D341Med (cell line): ENCODE measurements around the gene DUSP9.
"Not testable (repeated sequence)": the region's sequence is repeated elsewhere in the genome, so short reads cannot be mapped to it uniquely, and the experiment has no call there.

Source experiments
- DNase-seq: peaks from one replicate; pipeline ENCODE4 v3.0.0; 2012; ENCODE audit warnings: low spot score

DUSP9 gene

DNA sequence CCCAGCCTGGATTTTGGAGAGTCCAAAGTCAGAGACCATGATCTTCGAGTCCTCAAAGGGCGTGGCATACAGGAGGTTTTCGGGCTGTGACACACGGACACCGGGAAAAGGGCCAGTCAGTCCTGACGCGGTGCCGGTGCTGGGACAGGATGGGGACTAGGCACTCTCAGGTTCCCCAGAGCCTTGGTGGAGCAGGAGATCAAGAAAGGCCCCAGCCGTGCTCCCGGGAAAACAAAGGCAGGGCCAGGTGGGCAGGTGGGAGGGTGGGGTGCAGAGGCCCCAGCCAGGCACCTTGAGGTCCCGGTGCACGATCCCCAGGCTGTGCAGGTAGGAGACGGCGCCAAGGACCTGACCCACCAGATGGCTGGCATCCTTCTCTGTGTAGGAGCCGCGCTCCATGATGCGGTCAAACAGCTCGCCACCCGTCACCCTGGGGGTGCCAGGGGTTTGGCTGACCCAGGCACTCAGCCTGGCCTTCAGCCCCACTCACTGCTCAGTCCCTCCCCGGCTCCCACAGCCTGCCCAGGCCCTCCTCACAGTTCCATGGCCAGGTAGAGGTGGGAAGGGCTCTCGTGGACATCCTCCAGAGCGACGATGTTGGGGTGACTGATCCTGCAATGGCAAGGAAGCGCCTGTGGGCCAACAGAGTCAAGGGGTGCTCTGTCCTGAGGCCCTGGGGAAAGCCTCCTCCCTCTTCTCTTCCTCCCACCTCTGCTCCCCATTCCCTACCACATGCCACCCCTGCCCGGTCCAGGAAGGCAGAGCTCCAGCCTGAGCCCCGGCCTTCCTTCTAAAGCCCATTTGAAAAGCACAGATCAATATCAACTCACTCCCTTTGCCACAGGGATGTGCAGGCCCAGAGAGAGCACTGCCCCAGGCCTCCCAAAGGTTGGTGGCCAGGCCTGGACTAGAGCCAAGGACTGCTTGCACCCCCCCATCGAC lies 24.9 kb downstream of the DUSP9 start:
- no peak for DNase-seq

DNA sequence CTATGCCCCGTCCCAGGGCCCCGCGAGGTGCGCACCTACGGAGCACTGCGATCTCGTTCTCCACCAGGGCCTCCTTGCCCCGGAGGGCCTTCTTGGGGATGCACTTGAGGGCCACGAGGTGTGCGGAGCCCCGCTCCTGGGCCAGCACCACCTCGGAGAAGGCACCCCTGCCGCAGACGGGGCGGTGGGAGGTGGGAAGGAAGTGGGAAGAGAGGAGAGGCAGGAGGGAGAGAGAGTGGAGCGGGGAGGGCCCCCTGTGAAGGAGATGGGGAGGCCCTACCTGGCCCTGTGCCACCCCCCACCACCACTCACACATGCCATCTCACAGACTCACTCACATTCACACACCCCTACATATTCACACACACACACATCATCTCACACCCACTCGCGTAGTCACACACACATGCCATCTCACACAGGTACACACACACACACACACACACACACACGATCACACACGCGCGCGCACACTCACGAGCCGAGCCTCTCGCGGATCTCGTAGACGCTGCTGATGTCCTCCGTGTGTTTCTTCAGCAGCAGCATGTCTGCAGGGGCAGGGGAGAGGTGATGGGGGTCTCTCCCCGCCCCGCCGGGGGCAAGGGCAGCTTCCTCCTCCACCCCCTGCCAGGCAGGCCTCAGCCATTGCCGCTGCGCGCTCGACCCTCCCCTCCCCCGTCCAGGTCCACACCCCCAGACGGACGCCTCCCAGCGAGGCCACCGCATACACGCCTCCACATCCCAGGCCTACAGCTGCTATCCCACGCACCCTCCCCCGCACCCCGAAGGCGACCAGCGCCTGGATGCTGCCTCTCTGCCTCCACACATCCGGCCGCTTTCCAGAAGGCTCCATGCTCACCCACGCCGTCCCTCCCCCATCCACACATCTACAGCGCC lies 25.8 kb downstream of the DUSP9 start:
- DNase-seq = no peak

DNA sequence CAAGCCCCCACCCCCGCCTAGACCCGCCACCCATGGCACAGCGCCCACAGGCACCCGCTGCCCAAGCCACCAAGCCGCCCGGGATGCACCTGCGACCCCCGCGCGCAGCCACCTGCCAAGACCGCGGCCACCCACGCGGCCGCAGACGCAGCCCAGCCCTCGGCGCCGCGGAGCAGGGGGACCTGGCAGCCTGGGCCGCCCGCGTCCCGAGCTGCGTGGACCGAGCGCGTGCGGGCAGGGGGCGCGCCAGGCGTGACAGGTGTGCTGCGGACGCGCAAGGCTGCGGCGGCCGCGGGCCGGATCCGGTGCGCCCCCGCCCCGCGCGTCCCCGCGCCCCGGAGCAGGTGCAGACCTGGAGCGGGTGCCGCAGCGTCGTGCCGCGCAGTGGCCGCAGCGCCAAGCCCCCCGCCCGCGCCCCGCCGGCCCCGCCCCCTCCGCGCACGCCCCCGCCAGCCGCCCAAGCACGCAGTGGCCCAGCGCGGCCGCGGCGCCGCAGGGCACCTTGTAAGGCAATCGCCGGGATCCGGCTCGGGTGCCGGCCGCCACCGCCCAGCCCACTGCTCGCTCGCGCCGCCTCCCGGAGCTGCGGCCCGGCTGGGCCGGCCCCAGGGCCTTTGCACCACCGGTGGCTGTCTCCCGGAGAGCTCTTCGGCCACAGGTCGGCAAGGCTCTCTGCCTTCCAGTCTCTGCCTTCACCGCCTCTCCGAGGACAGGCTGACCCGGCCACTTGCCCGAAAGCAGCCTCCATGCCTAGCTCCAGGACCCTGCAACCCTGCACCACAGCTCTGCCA lies 26.6 kb downstream of the DUSP9 start, which contains the start of gene PNCK:
TSS of gene PNCK (minus strand) at position 386 of the 791 bp plus-strand sequence. CDS start 737 bp downstream, outside the sequence.
- no peak for DNase-seq

DNA sequence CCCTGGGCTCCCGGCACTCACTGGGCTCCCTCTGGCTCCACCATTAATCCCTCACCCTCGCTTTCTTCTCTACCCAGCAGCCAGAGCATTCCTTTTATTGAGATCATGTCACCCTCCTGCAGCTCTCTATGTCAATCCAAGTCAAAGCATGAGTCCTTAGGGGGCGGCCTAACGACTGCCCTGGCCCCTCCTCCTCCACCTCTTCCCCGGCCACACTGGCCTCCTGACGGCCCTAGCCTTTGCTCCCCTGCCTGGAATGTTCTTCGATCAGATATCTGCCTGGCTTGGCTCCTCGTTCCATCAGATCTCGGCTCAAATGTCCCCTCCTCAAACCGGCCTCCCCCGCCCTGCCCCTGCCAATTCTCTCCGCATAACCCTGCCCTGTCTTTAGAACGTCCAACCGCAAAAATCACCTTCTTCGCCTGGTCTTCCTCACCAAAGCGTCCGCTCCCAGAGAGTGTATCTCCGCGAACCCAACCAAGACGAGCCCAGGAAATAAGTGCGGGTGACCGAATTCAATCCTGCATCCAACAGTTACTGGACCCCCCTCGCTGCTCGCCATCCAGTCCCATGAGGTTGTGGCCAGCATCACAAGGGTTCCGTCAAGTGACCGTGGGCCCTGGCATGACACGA lies 27.3 kb downstream of the DUSP9 start:
- DNase-seq = no peak

DNA sequence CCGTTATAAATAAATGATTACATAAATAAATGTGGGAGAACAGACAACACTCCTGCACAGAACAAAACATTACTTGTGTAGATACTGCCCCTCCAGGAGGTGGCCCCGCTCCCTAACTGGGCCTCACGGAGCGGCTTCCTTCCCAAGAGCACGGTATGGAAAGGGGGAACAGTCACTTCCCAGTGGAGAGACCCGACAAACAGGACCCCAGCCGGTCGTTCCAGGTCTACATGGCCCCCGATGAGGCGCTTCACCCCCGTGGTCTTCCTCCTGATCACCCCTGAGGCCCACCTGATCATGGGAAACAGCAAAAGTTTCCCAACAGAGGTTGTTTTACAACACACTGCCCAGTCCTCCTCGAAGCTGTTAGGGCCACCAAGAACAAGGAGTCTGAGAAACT lies 34.2 kb downstream of the DUSP9 start:
- no peak for DNase-seq

DNA sequence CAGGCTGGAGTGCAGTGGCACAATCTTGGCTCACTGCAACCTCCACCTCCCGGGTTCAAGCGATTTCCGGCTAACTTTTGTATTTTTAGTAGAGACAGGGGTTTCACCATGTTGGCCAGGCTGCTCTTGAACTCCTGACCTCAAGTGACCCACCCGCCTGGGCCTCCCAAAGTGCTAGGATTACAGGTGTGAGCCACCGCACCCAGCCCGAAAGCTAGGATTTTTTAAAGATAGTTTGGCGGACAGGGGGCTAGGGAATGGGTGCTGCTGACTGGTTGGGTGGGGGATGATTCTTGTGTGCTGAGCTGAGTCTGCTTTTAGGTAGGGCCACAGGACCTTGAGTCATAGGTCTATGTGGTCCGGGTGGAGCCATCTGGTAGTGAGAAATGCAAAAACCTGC lies 36.5 kb downstream of the DUSP9 start:
- DNase-seq = not testable (repeated sequence)

DNA sequence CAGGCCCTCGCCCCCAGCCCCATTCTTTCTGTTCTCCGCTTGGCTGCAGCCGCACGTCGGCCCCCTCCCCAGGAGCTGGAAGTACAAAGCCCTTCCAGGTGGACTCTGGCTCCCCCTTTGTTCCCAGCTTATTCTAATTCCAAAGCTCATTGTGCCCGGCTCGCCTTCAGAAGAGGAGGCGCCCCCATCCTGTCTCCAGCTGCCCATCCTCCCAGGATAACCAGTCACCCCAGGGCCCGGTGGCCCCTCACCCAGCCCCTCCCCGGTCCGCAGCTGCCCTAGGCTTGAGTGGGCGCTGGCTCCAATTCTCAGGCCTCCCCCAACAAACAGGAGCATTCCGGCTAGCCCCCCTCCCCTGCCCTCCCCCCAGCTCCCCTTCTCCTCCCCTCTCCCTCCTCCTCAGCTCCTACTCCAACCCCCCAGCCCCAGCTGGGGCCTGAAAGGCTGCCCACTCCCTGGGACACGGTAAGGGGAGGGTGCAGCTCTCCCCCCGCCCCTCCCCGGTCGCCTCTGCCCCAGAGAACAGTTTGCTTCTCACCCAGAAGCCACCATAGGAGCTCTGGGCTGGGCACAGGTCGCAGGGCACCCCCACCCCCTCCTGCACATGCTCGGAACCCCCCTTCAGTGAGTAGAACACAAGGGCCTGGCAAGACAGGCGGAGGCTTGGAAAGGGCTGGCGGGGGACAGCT lies 37.6 kb downstream of the DUSP9 start:
- DNase-seq = no peak

DNA sequence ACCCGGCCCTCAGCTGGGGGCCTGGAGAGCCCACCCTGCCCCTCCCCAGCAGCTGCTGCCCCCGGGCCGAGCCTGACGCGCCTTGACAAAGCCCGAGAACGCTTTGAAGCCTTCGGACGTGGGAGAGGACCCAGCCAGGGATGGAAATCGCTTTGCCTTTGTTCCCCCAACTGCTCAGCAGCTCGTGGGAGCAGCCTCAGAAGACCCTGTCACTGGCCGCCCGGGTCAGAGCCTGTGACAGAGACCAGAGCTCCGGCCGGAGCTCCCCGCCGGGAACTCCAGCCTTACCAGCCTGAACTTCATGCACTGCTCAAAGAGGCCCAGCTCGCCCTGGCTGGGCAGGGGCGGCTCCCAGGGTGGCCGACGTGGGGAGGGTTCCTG lies 38.1 kb downstream of the DUSP9 start:
- DNase-seq = no peak

DNA sequence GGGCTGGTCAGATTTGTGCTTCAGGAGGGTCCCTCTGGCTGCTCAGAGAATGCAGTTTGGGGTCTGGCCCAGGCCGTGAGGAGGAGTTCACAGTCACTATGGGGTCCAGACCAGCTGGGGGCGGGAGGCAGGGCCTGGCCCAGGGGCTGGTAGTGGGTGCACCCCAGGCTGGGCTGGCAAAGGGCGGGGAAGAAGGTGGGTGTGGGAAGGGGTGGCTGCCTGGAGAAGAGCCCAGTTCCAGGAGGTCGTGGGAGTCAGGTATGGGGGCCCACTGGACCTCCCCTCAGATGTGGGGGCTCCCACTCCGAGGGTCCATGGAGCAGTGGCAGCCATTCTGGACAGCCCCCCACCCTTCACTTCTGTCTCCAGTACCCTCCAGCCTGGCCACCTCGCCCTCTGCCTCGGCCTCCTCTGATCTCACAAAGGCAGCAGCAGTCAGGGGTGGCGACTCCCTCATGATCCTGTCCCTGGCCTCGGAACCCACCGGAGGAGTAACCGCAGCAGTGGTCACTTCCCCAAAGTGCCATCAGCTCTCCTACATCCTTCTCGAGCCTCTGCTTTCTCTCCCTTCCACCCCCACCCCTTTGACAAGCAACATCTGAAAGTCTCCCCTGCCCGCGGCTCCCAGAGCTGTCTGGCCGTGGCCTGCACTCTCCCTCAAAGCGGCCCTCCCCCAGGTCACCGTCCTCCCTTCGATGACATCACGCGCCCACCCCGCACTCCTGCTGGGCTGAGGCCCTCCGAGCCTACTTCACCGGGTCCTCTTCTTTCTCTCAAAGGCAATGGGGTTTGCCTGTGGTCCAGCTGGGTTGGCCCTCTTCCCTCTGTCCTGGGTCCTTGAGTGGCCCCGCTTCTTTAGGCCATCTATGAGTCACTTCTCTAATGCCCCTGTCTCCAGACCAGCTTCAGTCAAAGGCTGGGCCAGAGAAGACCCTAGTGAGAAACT lies 39.0 kb downstream of the DUSP9 start:
- no peak for DNase-seq

DNA sequence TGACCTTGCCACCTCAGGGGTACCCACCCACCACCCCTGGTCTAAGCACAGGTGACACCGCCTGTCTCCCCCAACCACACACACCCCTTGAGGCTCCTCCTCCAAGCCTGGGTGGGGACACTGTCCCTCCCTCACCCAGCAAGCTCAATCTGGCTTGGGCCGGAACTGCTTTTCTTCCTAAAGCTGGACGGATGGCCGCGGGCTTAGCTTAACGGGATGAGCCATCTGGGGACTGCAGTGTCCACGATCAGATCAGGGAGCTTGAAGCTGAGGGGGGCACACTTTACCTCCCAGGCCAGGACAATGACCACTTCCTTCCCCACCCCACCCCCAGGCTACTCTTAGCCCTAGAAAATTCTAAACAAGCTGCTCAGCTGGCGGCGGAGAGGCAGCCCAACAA lies 39.7 kb downstream of the DUSP9 start:
- no peak for DNase-seq

DNA sequence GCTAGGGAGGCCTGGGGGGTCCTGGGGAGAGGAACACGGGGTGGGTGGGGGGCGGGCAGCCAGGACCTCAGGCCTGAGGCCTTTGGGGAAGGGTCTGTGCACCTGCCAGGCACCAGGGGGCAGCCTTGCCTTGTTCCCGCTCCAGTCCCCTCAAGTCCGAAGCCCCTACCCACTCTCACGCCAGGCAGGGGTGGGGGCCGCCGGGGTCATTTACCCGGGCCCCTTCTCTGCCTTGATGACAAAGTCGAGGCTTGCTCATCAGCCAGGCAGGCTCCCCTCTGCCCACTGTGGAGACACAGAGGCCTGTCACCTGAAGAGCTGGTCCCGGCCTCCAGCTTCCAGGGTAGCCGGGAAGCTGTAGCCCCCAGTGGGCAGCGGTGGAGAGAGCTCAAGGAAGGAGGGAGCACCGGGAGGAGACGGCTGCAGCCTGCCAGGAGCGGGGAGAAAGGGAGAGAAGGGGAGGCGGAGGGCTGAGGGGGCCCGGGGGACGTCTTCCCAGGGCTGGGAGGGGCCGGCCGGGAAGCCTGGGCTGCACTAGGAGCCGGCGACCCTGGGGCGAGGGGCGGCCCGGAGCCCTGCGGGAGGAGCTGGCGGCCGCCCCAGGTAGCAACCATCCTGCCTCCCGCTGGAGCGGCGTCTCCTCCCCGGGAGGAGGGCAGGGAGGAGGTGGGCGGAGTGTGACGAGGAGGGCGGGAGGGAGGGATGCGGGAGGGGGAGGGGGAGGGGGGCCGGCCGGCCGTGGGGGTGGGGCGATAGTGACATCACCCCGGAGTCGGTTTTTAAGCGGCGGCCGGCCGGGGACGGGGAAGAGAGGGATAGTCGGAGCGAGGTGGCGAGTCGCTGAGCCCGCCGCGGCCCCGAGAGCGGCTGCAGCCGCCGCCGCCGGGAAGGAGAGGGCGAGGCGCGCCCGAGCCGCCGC lies 40.4 kb downstream of the DUSP9 start, which contains the start of gene SLC6A8:
TSS of gene SLC6A8 (plus strand) at position 806 of the 919 bp plus-strand sequence. CDS start 649 bp downstream, outside the sequence.
- peak; percentile 86 for DNase-seq

DNA sequence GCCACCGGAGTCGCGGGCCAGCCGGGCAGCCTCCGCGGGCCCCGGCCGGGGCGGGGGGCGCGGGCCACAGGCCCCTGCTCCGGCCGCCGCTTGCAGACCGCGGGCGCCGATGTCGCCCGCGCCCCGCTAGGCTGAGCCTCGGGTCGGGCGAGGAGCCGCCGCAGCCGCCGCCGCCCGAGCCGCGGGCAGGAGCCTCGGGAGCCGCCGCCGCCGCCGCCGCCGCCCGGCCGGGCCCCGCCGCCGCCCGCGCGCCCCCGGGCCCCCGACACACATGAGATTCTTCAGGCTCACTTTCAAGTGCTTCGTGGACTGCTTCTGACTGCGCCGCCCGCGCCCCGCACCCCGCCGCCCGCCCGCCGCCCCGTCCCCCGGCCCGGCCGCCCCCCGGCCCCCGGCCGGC lies 41.1 kb downstream of the DUSP9 start:
- DNase-seq = no peak

DNA sequence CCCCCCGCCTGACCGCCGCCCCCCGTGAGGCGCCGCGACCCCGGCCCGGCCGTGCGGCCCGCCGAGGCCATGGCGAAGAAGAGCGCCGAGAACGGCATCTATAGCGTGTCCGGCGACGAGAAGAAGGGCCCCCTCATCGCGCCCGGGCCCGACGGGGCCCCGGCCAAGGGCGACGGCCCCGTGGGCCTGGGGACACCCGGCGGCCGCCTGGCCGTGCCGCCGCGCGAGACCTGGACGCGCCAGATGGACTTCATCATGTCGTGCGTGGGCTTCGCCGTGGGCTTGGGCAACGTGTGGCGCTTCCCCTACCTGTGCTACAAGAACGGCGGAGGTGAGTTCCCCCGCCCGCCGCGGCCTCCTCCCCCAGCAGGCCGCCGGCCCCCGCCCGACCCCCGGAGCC lies 41.5 kb downstream of the DUSP9 start:
- no peak for DNase-seq

DNA sequence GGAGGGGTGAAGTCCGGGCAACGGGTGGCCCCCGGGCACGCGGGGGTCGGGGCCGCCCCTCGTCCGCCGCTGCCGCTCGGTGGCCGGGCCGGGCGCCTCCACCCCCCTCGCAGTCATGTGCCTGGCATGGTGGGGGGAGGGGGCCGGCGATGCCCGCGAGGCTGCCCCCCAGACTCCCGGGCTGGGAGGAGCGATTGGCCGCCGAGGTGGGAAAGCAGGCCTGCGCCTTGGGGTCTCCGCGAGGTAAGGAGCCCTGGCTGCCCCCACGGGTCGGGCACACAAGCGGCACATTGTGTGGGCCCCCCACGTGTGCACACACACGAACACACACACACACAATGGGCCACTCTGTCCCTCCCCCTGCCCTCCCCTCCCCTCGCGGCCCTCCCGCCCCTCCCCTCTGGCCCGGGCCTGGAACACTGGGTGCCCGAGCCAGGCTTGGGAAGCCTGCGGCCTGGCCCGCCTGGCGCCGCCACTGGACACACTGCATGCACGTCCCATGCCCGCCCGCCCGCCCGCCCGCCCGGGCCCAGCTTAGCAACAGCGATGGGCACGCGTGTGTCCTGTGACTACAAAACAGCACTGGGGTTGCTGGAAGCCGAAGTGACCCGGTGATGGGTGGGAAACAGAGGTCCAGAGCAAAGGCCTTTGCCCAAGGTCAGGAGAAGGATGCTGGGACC lies 42.0 kb downstream of the DUSP9 start:
- peak; percentile 45 for DNase-seq

DNA sequence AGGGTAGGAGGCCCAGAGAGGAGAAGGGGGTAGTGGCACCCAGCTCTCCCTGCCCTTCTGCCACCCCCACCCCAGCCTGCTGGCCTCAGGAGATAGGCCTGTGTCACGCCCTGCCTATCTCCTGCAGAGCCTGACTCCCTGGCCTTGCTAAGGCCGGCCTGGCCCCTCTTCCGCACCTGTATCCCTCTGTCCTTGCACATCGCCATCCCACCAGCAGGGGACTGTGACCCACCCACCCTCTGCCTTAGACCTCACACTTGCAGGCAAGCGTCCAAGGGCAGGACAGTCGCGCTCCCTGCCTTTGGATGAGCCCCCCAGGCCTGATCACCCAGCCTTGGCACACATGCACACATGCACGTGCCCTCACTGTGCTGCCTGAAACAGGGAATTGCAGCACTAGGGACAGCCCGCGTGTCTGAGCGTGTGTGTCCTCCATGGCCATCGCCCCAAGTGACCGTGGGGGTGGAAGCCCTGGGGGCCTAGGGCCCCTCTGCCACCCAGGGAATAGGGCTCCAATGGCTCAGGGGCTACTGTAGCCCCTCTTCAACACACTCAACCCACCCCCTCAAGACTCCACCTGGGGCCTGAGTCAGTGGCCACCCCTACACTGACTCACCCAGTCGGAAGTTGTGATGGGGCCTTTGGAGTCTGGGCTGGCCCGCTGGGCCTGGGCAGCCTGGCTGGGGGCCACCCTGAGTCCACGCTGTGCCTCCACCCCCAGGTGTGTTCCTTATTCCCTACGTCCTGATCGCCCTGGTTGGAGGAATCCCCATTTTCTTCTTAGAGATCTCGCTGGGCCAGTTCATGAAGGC lies 42.9 kb downstream of the DUSP9 start:
- DNase-seq = no peak

DNA sequence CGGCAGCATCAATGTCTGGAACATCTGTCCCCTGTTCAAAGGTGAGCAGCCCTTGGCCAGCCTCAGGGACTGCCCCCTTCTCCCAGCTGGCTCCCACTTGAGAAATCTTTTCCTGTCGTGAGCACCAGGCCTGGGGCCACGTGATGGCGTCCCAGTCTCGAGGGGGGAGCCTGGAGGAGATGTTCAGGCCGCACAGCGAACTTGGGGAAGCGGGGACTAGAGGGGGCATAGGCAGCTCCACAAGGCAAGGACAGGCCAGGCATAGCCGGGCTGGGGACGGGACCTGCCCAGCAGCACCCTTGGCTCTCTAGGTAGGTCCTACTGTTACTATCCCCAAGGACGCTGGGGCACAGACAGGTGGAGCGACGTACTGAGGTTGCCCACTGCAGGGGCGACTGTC lies 43.5 kb downstream of the DUSP9 start:
- no peak for DNase-seq
